NCI-H526 treated with DMSO at 0.1 percent for 48 hours (cell line): Measurements from ENCODE around the gene PWWP2A.

Experiments
- DNase-seq: peaks from one replicate; lab custom pipeline; 2025; lab: John Stamatoyannopoulos, UW

PWWP2A gene

DNA sequence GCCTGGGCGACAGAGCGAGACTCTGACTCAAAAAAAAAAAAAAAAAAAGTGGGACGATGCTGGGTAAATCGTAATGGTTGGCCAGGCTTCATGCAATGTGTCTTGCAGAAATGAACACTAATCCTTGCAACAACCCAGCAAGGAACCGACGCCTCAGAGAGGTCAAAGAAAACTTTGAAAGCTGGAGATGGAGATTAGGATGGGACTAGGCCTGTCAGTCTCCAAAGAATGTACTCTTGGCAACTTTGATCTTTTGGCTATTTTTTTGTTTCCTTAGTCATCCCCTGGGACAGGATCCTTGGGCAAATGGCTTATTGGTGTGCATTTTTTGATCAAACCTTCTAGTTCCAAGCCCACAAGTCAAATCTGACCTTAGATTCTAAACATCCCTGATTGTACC, 10.6 kb upstream of the PWWP2A start:
- DNase-seq, result no peak

DNA sequence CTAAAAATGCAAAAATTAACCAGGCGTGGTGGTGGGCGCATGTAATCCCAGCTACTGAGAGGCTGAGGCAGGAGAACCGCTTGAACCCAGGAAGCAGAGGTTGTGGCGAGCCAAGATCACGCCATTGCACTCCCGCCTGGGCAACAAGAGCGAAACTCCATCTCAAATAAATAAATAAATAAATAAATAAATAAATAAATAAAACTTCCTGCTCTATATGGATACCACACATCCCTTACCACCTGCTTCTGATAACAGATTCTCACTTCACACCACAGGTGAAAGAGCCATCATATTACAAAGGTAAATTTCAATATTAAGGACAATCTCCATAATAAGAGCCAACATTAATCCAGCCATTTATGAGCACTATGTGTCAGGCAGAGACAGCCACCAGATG, 9.4 kb upstream of the PWWP2A start:
- no peak for DNase-seq

DNA sequence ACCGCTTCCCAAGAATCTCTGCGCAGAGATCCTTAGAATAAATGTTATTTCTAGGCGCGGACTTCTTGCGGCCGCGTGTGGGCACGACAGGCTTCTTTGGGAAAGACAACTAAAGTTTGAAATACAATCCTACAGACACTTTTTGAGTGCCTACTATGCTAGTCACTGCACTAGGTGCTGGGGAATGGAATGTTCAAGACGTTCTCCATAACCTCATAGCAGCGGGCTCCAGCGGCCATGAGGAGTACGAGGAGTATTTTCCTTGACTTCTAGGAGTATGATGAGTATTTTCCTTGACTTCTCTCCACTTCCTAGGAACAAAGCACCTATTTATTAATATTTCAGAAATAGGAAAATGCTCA, 636 bp upstream of the PWWP2A start:
- DNase-seq, result no peak

DNA sequence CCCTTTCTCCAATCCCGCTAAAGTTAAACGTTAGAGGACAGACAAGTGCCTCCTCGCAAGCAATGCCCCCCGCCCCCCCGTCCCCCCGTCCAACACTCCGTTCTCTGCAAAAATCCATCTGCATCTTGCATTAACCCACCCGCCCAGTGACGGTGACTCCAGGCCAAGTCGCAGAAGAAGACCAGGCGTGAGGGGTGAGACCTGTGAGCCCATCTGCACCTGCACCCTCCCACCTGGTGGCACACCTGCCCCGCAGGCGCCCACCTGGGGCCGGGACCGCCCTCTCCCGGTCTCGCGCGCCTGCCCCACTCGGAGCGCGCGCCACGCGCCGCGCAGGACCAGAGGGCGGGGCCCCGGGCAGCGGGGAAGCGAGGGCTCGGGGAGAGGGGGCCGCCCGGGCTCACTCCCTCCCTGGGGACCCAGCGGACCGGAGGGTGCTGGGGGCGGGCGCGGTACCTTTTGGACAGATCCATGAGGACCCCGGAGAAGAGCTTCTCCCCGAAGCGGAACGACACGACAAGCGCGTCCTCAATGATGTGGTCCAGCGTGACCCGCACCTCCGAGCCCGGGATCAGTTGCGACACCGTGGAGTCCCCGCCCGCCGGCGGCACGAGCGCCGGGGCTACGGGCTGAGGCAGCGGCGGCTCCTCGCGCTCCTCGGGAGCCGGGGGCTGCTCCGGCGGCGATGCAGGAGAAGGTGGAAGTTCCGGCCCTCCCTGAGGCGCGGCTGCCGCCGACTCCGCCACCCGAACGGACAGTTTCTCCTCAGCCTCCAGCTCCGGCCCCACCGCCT, 705 bp downstream of the PWWP2A start:
- peak; percentile 35 for DNase-seq

DNA sequence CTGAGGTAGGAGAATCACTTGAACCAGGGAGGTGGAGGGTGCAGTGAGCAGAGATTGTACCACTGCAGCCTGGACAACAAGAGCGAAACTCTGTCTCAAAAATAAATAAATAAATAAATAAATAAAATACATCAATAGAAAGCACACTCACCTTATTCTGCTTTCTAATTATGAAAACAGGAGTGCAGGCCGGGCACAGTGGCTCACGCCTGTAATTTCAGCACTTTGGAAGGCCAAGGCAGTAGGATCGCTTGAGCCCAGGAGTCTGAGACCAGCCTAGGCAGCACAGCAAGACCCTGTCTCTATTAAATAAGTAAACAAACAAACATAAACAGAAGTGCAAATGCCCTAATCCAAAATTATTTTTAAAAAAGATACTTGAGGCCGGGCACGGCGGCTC, 2.3 kb downstream of the PWWP2A start:
- no peak for DNase-seq

DNA sequence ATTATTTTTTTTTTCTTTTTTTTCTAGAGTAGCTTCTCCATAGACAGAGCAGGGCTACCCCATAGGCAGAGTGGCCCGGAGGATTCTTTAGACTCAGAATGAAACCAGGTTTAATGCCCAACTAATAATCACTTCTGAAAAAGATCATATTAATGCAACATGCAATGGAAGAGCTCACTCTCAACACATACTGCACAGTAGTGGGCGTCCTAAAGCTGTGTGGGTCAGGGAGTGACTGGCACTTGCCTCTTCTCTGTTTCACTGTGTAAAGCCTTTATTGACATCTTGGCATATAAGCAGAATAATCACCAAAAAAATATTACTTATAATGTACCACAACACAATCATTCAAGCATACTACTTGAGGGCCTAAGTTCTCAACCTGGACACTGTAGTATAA, 11.1 kb downstream of the PWWP2A start:
- DNase-seq, result no peak

DNA sequence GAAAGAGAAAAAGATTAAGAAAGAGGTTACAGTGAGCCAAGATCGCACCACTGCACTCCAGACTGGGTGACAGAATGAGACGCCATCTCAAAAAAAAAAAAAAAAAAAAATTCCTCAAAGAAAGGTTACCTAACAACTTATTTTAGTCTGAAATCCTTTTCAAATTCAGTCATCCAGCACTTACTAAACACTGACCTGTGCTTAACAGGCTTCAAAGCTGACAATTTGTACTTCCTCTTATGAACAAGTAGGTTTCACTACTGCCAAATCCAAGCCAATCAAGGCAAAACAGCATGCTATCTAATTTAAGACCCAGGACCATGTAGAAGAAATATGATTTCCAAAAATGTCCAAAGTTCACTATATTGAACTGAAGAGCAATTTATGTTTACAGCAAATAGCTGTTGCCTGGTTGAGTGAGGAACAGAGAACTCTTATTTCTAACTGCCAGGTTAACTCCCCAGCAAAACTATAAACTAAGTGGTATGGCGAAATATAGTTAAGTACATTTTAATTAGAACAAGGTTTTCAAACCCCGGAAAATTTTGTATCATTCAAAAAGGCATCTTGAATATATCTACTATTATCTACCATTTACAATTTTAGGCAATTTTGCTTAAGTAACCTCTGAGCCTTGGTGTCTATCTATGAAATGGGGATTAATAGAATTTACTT, 13.4 kb downstream of the PWWP2A start:
- DNase-seq, result no peak

DNA sequence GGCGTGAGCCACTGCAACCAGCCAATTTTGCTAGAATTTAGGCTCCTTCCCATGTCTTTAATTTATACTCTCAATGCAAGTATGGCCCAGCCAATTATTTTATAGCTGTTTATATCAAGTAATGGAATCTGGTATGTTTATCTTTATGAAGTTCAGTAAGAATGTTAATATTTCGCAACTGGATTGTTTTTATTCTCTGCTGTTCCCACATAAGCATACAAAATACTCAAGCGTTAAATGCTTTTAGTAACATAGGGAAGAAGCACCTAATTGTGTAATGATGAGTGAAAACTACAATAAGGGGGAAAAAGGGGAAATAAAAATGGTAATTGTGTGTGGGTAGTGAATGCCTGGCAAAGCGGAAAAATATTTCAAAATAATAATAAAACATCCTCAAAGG, 21.3 kb downstream of the PWWP2A start:
- DNase-seq, result no peak

DNA sequence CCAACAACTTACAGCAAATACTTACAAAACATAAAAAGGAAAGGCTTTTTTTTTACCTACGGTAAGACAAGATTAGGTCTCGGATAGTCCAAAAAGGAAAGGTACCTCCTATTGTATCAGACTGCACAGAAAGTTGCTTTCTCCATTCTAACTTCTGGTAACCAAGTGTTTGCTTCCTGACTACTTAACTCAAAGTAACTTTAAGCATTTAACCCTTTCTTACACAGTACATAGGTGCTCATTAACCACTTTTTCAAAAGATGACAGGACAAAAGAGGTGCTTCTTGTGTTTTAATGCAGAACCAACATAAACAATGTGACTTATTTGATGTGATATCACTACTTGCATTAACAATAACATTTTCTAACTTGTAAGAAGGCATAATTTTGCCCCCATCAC, 23.1 kb downstream of the PWWP2A start:
- DNase-seq, result no peak

DNA sequence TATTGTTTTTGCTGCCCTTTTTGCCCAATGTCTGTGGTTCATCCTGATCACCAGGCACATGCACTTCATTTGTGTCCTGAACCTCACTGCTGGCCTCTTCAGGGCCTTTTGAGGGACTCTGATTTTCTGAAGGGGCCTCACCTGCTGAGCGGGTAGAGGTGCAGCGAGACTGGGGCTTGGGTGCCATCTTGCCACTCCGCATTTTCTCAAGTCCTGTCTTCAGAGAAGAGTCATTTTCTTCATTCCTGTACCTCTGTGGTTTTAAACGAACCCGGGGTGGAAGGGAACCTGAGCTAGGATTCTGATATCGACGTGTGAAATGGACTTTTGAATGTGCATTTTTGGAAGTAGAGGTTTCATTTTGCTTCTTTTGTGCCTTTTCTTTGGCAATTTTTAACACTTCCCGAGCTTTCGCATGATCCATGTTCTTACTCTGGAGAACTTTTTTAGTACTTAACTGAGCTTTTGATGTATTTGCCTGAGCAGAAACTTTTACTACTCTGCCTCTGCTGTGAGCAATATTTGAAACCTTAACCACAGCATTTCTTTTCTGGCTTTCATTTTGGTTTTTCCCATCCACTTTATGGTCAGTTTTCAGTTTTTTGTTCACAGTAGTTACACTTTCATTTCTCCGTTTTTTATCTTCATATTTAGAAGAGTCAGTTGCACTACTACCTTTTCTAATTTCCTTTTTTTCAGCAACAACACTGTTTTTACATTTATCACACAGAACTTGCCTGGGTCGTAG, 26.1 kb downstream of the PWWP2A start:
- no peak for DNase-seq

DNA sequence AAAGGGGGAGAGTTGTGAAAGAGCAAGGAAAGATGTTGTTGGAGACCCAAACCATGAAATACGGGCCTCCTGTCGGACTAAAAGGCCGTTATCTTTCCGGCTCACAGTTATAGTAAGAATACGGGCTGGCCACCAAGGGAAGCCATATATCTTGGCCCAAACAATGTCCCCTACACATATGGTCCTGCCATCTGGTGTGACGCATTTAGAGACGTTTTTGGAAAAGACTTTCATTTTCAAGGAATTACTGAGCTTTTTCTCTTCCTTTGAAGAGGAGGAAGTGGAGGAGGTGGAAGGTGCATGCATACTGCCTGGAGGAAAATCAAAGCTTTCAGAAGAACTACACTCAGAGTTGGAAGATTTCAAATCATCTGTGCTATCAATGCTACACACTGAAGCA, 26.7 kb downstream of the PWWP2A start:
- no peak for DNase-seq

DNA sequence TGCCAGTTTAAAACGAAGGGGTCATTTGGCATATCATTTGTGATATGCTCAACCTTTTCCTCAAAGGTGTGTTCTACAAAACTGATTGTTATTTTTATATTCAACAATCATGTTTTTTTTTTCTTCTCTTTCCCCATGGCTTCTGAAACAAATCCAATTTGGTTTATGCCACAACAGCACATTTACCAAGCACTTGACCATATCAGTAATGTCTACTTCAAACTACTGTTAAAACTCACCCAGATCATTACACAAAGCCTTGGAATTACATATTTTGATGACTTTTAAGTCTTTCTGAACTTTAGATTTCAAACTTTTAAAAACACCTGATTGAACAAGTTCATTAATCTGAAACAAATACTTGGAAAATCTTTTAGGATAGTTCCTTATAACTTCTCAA, 29.2 kb downstream of the PWWP2A start:
- no peak for DNase-seq

DNA sequence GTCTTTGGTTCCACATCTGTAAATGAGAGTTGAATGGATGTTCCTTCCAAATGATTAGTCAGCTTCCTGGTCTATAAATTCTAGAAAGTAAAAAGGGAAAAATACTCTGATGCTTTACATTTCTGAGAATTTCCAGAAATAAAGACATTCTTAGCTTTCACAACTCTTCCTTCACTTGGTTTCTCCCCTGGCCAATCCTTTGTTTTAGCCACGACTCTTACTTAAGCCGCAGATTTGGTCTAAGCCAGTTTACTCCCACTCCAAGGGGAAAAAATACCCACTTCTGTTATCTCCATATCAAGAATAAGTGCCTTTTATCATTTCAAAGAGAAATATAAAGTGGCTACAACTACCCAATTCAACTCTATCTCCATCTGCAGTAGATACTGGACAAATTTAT, 29.7 kb downstream of the PWWP2A start:
- DNase-seq, result no peak

DNA sequence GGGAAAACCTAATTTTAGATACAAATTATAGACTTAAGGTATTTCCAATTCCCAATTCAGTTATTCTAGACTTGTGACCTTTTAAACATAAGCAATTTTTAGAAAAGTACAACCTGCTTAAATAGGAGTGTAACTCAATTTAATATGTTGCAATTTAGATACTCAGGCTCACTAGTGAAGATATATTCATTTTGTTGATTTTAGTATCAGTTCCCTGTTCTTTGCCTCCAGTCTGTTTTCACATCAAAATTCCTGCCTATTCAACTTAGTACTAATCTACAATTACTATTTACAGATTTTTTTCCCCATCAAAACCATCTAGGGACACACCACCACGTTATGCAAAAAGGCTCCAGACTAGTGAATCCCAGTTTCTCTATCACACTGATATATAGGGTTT, 30.4 kb downstream of the PWWP2A start:
- no peak for DNase-seq

DNA sequence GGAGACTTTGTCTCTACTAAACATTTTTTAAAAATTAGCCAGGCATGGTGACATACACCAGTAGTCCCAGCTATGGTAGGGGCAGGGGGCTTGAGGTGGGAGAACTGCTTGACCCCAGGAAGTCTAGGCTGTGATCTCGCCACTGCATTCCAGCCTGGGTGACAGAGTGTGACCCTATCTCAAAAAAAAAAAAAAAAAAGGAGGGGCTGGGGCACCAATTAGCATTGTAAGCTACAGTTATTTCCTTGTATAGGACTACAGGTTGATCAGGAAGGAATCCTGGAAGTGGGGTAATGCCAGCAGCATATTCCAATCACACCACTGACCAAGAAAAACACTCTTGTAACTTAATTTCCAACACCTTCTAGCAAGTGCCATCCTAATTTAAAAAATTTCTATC, 32.1 kb downstream of the PWWP2A start:
- DNase-seq, result no peak

DNA sequence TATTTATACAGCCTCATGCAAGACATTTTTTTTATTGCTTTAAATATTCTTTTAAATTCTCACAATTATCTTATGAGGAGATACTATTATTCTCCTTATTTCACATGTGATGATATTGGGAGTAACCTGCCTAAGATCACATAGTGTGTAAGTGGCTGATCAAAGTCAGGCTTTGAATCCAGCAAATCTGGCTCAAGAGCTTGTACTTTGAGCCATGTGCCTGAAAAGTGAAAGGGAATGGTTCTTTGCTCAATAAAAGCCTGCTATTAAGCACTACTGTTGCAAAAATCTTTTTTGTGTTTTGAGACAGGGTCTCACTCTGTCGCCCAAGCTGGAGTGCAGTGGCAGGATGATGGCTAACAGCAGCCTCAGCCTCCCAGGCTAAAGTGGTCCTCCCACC, 35.1 kb downstream of the PWWP2A start:
- DNase-seq, result no peak

DNA sequence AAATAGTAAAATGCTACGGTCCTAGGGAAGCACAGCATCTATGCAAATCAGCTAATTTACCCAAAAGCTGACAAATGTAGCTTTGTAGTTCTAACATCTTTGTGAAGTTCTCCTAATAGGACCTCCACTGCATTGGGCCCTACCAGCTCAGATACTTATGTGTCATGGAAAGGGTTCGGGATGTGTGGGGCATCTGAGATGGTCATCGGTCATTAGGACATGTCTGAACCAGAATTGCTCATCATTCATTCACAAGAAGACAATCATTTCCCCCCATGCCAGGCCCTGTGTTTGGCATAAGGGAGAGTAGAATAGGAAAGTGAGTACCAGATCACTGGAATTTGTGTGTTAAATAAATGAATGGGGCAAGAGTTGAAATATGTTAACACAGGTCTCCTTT, 35.7 kb downstream of the PWWP2A start:
- no peak for DNase-seq

DNA sequence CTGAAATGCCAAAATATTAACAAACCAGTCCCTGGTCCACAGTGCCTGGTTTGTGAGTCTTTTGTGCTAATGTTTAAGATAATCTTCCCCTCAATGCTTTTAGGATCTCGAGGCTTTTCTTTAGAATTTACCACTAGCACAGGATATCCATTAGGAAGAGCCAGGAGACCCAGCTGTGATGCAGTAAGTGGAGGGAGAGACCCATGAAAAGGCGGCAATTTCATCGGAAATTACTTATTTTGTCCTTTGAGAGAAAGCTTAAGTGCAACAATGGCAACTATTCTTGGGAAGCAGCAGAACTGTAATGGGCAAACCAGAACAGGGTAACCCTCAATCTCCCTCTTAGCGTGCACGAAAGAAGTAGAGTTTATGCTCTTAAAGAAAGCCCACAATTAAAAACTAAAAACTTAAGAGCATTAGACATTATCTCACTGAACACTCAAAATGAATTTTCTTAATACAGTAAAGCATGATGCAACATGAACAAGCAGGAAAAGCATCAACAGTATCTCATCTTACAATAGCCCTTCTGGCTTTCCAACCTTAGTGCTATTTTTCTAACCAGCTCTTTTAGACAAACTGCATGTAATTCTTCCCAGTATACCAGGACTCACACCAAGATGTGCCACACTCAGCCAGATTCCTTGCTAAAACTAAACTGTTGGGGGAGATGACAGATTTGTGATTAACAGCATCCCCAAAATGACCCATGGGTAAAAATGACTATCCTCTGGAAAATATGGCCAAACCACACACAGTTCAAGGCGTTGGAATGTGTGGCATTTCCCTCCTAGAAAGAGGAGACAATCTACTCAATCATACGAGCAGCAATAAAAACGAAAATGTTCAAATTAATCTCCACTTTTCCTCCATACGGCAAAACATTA, 36.4 kb downstream of the PWWP2A start:
- DNase-seq, result no peak

DNA sequence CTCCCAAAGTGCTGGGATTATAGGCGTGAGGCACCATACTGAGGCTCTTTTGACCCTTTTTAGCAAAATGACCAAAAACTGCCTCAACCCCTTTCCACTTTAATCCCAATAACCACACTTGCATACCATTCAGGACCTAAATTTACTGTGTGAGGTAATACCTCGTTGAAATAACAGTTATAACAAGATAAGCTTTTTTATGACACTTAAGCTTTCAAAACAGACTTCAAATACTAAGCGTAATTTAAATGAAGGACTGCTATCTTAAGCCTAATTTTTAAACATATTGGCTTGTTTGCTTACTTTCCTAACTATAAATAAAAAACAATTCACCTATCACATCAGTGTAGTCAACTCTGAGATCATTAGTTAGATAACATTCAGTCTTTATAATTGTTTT, 37.8 kb downstream of the PWWP2A start:
- no peak for DNase-seq

DNA sequence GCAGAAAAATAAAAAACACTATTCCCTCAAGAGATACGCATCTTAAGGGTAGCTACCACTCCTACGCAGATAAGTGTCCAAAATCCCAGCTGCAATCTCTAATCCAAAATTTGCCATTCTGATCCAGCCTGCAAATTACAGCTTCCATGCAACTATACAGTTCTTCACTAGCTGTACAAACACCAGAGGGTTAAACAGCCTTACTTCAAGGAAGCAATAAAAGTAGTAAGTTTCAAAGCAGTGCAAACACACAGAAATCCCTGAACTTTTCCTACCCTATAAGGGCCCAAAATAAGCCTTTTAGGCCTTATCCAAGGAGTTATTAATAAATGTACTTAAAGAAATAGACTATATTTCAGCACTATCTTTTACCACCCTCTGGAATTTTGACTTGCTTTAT, 39.5 kb downstream of the PWWP2A start:
- no peak for DNase-seq

DNA sequence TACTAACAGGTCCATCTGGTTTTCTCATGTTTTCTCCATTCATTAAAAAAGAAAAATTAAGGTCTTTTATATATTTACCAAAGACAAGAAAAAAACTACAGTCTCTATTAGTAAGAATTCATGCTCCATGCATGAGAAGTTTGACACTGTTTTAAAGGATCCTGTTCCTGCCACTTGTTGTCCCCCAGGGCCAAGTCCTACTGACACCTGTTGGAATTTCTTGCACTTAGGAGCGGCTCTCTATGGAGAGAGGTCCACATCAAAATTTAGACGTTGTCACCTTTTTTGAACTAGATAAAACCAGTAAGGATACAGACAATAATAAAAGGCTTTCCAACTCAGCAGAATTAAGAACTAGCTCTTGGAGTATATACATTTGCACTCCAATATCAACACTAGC, 42.3 kb downstream of the PWWP2A start:
- DNase-seq, result no peak

DNA sequence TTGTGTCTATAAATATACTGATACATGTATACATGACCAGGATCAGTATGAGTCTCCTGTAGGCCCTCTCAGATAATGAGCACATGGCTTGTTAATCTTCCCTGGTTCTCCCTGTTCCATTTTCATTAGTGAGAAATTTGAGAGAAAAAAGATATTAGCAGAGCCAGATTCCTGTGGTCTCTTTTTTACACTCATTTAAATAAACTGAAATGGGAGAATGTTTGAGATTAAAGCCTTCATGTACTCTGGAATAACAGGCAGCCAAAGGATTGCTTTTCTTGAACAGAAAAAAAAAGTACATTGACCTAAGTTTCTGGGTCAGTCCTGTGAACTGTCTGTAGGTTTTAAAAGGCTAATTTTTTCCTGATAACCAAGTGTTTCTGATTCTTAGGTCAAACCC, 44.2 kb downstream of the PWWP2A start:
- DNase-seq, result no peak
